Vagina (tissue), 2 donors: Measurements from ENCODE around the gene PDZK1. TPM values are rescaled to one million over a fixed set of nuclear protein-coding genes. Genes with fewer than 3 reads are reported as not detected.
"Not testable (repeated sequence)": the region's sequence is repeated elsewhere in the genome, so short reads cannot be mapped to it uniquely, and the experiment has no call there.

Experiments
- DNase-seq, 2 donors: peaks; one replicate each; pipeline ENCODE4 v3.0.0-alpha.2; 2017; ENCODE audit errors: extremely low spot score in 2 of 2
- H3K27ac ChIP-seq: fragments of 200-600 bp; sonication (generic); one replicate; pipeline ENCODE4 v1.5.1; 2019
- H3K27me3 ChIP-seq: fragments of 200-600 bp; sonication (generic); one replicate; pipeline ENCODE4 v1.5.1; 2019
- H3K36me3 ChIP-seq, 2 donors: fragments of 200-600 bp; sonication (generic); one replicate each; pipeline ENCODE4 v1.5.1; 2017 to 2019
- H3K4me1 ChIP-seq: fragments of 200-600 bp; sonication (generic); one replicate; pipeline ENCODE4 v1.5.1; 2019
- H3K4me3 ChIP-seq, 2 donors: fragments of 200-600 bp; sonication (generic); 1 replicate in 1 of 2; 2 replicates in 1 of 2; pipeline ENCODE4 v1.5.1; 2016 to 2019
- H3K9me3 ChIP-seq: fragments of 200-600 bp; sonication (generic); one replicate; pipeline ENCODE4 v1.5.1; 2019
- POLR2A ChIP-seq, 2 donors: fragments of 450-650 bp; IDR thresholded peaks; one replicate each; pipeline ENCODE4 v1.6.1; 2017; ENCODE audit warnings: antibody characterized with exemption in 2 of 2, mild to moderate bottlenecking in 2 of 2, moderate library complexity in 2 of 2
- POLR2AphosphoS5 ChIP-seq, 2 donors: sonication (generic); formaldehyde crosslinking; IDR thresholded peaks; one replicate each; pipeline ENCODE4 v1.9.0; 2017; ENCODE audit warnings: antibody characterized with exemption in 2 of 2, mild to moderate bottlenecking in 2 of 2, low read depth in 1 of 2; ENCODE audit not compliant: insufficient read depth in 1 of 2
- intact Hi-C: fragments of 100-400 bp; cut with DNase I; formaldehyde crosslinking; loops from one replicate; pipeline ENCODE4 v1.15.1; 2023
- total RNA-seq: library from RNA; depleted of rRNA; stranded (reverse); fragments of >200 nt; gene quantifications from one replicate; pipeline ENCODE4 v1.2.3, GENCODE V29; 2016
- TF ChIP-seq, protein P1 (sequence below), 3 experiments: fragments of 450-650 bp in 2 of 3; fragments of 200-600 bp in 1 of 3; sonication (generic) in 1 of 3; IDR thresholded peaks; one replicate each; pipeline ENCODE4 v1.5.1; 2017 to 2019; ENCODE audit warnings: antibody characterized with exemption in 3 of 3, mild to moderate bottlenecking in 2 of 3, moderate library complexity in 2 of 3

The PDZK1 gene
- total RNA-seq, 1 donor from 2014 or later = 0.49 TPM

DNA sequence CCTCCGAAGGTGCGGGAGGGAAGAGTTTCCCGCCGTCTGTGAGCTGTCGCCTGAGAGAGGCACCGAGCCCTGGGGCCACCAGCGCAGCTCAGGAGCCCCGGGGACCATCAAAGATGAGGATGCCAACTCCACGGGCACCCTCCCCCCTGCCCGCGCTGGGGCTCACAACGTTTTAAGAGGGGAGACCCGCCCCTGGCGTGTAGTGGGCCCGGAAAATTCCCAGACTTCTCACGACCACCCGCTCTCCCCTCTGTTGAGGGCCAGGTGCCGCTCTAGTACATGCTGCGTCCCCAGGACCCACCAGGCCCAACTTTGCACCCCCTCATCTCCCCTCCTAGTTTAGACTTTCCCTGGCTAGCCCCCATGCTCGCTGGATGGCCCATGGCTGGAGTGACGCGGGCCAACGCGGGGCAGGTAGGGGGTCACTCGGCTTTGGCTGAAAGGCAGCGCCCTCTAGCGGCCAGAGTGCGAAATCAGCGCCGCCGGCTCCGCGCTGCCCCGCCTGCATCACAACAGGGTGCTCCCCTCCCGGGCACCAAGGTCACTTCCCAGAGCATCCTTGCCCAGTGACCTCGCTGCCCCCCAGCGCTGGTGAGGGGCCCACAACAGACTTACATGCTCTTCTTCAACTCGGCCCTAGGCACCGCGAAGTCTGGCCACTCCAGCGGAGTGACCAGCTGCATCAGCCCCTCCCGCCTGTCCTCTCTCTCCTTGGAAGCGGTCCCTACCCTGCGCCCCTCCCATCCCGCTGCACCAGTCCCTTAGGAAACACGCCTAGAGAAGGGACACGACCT is 13.9 kb upstream of the PDZK1 start:
- no peaks in the 10 kb centered on the region for H3K27me3 ChIP-seq
- no peak for TF ChIP-seq POLR2A (IDR thresholded peaks at IDR 0.05)
- peak in 1 of 2 donors; percentile 29 for TF ChIP-seq POLR2AphosphoS5 (IDR thresholded peaks at IDR 0.05; ENCODE audit: insufficient read depth in 1 of 2, low read depth in 1 of 2)
- TF ChIP-seq, protein P1, sequence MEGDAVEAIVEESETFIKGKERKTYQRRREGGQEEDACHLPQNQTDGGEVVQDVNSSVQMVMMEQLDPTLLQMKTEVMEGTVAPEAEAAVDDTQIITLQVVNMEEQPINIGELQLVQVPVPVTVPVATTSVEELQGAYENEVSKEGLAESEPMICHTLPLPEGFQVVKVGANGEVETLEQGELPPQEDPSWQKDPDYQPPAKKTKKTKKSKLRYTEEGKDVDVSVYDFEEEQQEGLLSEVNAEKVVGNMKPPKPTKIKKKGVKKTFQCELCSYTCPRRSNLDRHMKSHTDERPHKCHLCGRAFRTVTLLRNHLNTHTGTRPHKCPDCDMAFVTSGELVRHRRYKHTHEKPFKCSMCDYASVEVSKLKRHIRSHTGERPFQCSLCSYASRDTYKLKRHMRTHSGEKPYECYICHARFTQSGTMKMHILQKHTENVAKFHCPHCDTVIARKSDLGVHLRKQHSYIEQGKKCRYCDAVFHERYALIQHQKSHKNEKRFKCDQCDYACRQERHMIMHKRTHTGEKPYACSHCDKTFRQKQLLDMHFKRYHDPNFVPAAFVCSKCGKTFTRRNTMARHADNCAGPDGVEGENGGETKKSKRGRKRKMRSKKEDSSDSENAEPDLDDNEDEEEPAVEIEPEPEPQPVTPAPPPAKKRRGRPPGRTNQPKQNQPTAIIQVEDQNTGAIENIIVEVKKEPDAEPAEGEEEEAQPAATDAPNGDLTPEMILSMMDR (IDR thresholded peaks at IDR 0.05) = peak; percentile 75 to 92 (median 81)
- H3K4me1 ChIP-seq = peaks cover 10% of the 10 kb centered on the region
- no peak overlapping the region for H3K27ac ChIP-seq
- DNase-seq = no peak
- intact Hi-C loops = no loop called here
- H3K9me3 ChIP-seq = no peaks in the 10 kb centered on the region
- no peaks in the 10 kb centered on the region for H3K36me3 ChIP-seq
- H3K4me3 ChIP-seq = peak overlapping the region; percentile 24 to 40

DNA sequence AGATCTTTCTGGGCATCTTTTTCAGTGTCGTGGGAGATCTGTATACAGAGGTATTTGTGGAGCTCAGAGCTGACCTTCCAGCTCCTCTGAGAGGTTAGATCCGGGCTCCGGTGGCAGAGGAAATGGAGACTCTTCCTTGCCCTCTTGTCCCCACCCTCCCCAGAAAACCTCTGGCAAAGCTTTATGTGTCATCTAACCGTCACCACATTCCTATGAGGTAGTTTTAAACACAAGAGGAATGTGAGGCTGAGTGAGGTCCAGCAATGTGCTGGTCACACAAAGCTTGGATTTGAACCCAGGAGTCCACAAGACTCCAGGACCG is 13.3 kb upstream of the PDZK1 start:
- no peaks in the 10 kb centered on the region for H3K36me3 ChIP-seq
- no peak overlapping the region for H3K27ac ChIP-seq
- intact Hi-C loops = no loop called here
- no peak for DNase-seq
- TF ChIP-seq, protein P1 (IDR thresholded peaks at IDR 0.05) = no peak
- TF ChIP-seq POLR2AphosphoS5 (IDR thresholded peaks at IDR 0.05; ENCODE audit: insufficient read depth in 1 of 2, low read depth in 1 of 2) (no peak), POLR2A (IDR thresholded peaks at IDR 0.05) (no peak)
- H3K4me3 ChIP-seq = peak overlapping the region in 1 of 2 donors; percentile 40
- peaks cover 10% of the 10 kb centered on the region for H3K4me1 ChIP-seq
- H3K9me3 ChIP-seq = no peaks in the 10 kb centered on the region
- H3K27me3 ChIP-seq = no peaks in the 10 kb centered on the region

DNA sequence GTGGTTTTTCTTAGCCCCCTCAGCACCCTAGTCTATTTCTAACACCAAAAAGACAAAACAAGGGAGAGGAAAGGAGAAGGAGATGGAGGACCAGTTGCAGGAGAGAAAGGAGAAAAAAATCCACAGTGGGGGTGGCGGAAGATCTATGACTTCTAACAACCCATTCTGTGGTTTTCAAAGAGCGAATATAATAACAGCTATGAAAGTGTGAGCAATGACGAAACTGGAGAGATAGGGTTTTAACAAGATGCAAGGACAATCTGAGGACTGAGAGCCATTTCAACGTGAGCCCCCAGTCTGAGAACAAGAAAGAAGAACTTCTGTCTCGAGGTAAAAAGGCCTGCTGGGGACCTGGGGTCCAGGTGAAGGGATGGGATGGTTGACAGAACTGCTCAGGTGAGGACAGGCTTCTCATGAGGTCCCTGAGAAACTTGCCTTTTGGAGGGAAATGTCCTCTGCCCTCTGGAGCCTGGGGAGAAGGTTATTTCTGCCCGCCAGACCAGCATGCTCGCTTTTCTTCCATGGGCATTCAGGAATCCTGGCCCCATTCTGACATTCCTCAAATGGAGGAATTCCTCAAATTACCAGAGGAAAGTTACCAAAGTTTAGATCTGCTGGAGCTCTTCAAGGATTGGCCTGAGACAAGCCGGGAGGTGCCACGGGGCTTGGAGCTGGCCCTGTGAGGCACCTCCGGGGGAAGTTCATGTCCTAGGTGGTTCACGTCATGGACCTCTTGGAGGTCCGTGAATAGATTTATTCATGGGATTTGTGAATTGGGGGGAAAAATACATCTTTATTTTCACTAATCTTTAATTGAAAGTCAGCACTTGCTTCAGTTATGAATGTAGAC is 12.3 kb upstream of the PDZK1 start, which contains the start of gene CD160:
CD160 (plus strand) TSS at position 270 of the 850 bp plus-strand sequence. CDS start 8,829 bp downstream, outside the sequence.
- H3K4me3 ChIP-seq = no peak within 1 kb of the TSS
- H3K9me3 ChIP-seq = no peaks in the 10 kb centered on the region
- DNase-seq = no peak
- TF ChIP-seq POLR2AphosphoS5 (IDR thresholded peaks at IDR 0.05; ENCODE audit: insufficient read depth in 1 of 2, low read depth in 1 of 2) = no peak
- no peak for TF ChIP-seq POLR2A (IDR thresholded peaks at IDR 0.05)
- TF ChIP-seq, protein P1 (IDR thresholded peaks at IDR 0.05) = no peak
- no peak within 1 kb of the TSS for H3K27ac ChIP-seq
- H3K36me3 ChIP-seq = no peaks in the 10 kb centered on the region
- intact Hi-C loops = no loop called here
- no peaks in the 10 kb centered on the region for H3K27me3 ChIP-seq
- H3K4me1 ChIP-seq = peaks cover 10% of the 10 kb centered on the region

DNA sequence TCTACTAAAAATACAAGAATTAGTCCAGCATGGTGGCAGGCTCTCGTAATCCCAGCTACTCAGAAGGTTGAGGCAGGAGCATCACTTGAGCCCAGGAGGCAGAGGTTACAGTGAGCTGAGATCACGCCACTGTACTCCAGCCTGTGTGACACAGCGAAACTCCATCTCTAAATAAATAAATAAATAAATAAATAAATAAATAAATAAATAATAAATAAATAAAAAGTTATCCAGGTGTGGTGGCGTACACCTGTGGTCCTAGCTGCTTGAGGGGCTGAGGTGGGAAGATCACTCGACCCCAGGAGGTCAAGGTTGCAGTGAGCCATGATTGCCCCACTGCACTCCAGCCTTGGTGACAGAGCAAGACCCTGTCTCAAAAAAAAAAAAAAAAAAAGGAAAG is 11.3 kb upstream of the PDZK1 start:
- H3K36me3 ChIP-seq, H3K4me3 ChIP-seq, DNase-seq, H3K9me3 ChIP-seq, intact Hi-C loops, H3K27me3 ChIP-seq, H3K27ac ChIP-seq, H3K4me1 ChIP-seq: not testable (repeated sequence)

DNA sequence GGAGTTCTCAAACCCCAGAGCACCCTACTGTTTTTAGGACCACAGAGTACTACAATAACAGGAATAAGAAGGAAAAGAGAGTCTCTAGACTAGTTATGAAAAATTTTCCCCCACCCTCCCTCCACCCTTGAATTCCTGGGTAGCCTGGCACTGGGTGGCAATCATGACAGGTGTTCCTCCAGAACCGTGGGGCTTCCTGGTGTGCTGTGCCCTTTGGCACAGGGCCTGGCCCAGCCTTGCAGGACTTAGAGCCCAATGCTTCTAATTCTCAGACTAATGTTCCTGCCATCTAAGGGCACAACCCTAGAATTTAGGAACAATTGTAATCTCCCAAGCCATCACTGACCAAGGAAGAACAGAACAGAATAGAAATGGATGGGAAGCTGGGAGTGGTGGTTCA is 10.7 kb upstream of the PDZK1 start:
- Histone ChIP-seq H3K36me3 (no peaks in the 10 kb centered on the region), H3K27me3 (no peaks in the 10 kb centered on the region), H3K9me3 (no peaks in the 10 kb centered on the region), H3K4me3 (no peak overlapping the region), H3K4me1 (peaks cover 10% of the 10 kb centered on the region), H3K27ac (no peak overlapping the region)
- TF ChIP-seq POLR2A (IDR thresholded peaks at IDR 0.05) = no peak
- TF ChIP-seq, protein P1 (IDR thresholded peaks at IDR 0.05) = no peak
- TF ChIP-seq POLR2AphosphoS5 (IDR thresholded peaks at IDR 0.05; ENCODE audit: insufficient read depth in 1 of 2, low read depth in 1 of 2) = no peak
- no peak for DNase-seq
- intact Hi-C loops = no loop called here
